Calu3 (cell line): ENCODE measurements around the gene ADGRA1. TPM values are rescaled to one million over a fixed set of nuclear protein-coding genes. Genes with fewer than 3 reads are reported as not detected.

Experiments used
- BruUV-seq: library from RNA; stranded (reverse); fragments of 400-500 nt; replicated peaks from 2 replicates; lab custom pipeline; 2021; lab: Mats Ljungman, UMichigan
- CTCF ChIA-PET: fragments of 300-600 bp; sonication (Branson Sonifier 250); formaldehyde crosslinking; loops from one replicate; lab custom pipeline; 2022; ENCODE audit warnings: antibody characterized with exemption; lab: Charles Lee
- DNase-seq: peaks from one replicate; pipeline ENCODE4 v3.0.0; 2022
- H3K27ac Mint-ChIP-seq: one replicate; pipeline ENCODE4 v1.8.0; 2022; ENCODE audit warnings: mixed read lengths; ENCODE audit not compliant: unreplicated experiment
- H3K27me3 Mint-ChIP-seq: one replicate; pipeline ENCODE4 v1.8.0; 2022; ENCODE audit warnings: mixed read lengths; ENCODE audit not compliant: unreplicated experiment
- H3K36me3 Mint-ChIP-seq: one replicate; pipeline ENCODE4 v1.8.0; 2022; ENCODE audit warnings: mild to moderate bottlenecking, moderate library complexity, mixed read lengths; ENCODE audit not compliant: insufficient read depth, unreplicated experiment
- H3K4me1 Mint-ChIP-seq: one replicate; pipeline ENCODE4 v1.8.0; 2022; ENCODE audit warnings: mild to moderate bottlenecking, low read depth, mixed read lengths; ENCODE audit not compliant: unreplicated experiment
- H3K4me3 Mint-ChIP-seq: one replicate; pipeline ENCODE4 v1.8.0; 2022; ENCODE audit warnings: mild to moderate bottlenecking, low read depth, moderate library complexity, mixed read lengths; ENCODE audit not compliant: unreplicated experiment
- H3K9me3 Mint-ChIP-seq: one replicate; pipeline ENCODE4 v1.8.0; 2022; ENCODE audit warnings: low read depth, mixed read lengths; ENCODE audit not compliant: unreplicated experiment
- intact Hi-C: fragments of 100-400 bp; cut with micrococcal nuclease; formaldehyde crosslinking; loops from one replicate; pipeline ENCODE4 v1.10.0; 2022; ENCODE audit not compliant: unreplicated experiment
- total RNA-seq: library from RNA; stranded (reverse); gene quantifications from 2 replicates; pipeline ENCODE4 v1.2.3, GENCODE V29; 2022
- TF ChIP-seq, protein P1 (sequence below): fragments of 200-600 bp; IDR thresholded peaks from one replicate; pipeline ENCODE4 v1.8.0; 2022; ENCODE audit warnings: antibody characterized with exemption; ENCODE audit not compliant: unreplicated experiment

Gene ADGRA1
- total RNA-seq, 1 experiment from 2014 or later: not detected

DNA sequence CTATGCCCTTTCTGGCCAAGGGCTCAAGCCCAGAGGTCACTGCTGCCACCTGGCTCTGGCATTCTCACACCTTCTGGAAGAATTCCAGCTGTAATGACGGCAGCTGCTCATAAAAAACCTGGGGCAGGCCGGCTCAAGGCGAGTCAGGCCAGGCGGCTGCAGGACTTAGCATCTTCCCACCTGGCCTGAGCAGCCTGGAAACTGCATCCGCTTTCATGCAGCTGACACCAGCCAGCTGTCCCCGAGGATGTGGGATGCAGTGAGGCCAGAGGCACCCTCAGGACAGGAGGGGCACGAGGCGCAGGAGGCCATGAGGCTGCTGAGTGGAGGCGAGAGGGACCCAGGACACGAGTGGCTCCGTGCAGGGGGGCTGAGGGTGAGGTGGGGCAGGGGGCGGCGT lies 47.5 kb upstream of the ADGRA1 start:
- Mint-ChIP-seq H3K27ac (no peak overlapping the region), H3K27me3 (peaks cover 57% of the 10 kb centered on the region), H3K36me3 (no peaks in the 10 kb centered on the region), H3K9me3 (no peaks in the 10 kb centered on the region), H3K4me1 (no peaks in the 10 kb centered on the region), H3K4me3 (no peak overlapping the region)
- DNase-seq: no peak
- intact Hi-C loops: no loop called here
- BruUV-seq: no TSS peak
- TF ChIP-seq, protein P1, sequence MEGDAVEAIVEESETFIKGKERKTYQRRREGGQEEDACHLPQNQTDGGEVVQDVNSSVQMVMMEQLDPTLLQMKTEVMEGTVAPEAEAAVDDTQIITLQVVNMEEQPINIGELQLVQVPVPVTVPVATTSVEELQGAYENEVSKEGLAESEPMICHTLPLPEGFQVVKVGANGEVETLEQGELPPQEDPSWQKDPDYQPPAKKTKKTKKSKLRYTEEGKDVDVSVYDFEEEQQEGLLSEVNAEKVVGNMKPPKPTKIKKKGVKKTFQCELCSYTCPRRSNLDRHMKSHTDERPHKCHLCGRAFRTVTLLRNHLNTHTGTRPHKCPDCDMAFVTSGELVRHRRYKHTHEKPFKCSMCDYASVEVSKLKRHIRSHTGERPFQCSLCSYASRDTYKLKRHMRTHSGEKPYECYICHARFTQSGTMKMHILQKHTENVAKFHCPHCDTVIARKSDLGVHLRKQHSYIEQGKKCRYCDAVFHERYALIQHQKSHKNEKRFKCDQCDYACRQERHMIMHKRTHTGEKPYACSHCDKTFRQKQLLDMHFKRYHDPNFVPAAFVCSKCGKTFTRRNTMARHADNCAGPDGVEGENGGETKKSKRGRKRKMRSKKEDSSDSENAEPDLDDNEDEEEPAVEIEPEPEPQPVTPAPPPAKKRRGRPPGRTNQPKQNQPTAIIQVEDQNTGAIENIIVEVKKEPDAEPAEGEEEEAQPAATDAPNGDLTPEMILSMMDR: no peak
- CTCF ChIA-PET: no interaction called here

DNA sequence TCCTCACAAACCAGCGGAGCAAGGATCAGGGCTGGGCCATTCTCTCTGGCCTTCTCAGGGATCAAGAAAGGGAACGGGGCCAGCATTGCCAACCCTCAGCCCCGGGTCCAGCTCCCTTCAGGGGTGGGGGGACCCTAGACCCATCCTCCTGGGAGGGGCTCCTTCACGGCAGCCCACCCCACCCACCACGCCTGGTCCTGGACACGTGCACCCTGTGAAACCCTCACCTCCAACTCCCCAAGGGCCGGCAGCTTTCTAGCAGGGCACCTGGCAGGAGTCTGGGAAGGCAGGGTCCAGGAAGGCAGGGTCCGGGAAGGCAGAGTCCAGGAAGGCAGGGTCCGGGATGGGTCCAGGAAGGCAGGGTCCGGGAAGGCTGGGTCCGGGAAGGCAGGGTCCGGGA lies 46.6 kb upstream of the ADGRA1 start:
- no peaks in the 10 kb centered on the region for H3K9me3 Mint-ChIP-seq
- H3K4me1 Mint-ChIP-seq: no peaks in the 10 kb centered on the region
- no peak overlapping the region for H3K4me3 Mint-ChIP-seq
- peaks cover 59% of the 10 kb centered on the region for H3K27me3 Mint-ChIP-seq
- no TSS peak for BruUV-seq
- CTCF ChIA-PET: interaction anchor here (0.5 kb wide), 1 partner anchor 45 kb away, joined by 5 read pairs; no protein-coding TSS in a partner anchor
- intact Hi-C loops: no loop called here
- DNase-seq: no peak
- H3K36me3 Mint-ChIP-seq: no peaks in the 10 kb centered on the region
- TF ChIP-seq, protein P1: no peak
- H3K27ac Mint-ChIP-seq: no peak overlapping the region

DNA sequence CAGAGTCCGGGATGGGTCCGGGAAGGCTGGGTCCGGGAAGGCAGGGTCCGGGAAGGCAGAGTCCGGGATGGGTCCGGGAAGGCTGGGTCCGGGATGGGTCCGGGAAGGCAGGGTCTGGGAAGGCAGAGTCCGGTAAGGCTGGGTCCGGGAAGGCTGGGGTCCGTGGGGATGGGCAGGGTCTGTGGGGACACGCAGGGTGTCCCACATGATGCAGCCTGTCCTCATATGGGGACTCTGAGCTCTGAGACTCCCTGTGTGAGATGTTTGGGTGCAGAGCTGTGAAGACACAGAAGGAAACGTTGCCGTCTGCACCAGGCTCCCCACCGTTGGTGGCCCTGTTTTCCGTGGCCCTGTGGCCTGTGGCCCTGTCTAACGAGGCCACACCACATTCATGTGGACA lies 45.7 kb upstream of the ADGRA1 start:
- DNase-seq: no peak
- CTCF ChIA-PET: no interaction called here
- H3K27ac Mint-ChIP-seq: no peak overlapping the region
- BruUV-seq: no TSS peak
- no peaks in the 10 kb centered on the region for H3K36me3 Mint-ChIP-seq
- peaks cover 64% of the 10 kb centered on the region for H3K27me3 Mint-ChIP-seq
- H3K9me3 Mint-ChIP-seq: no peaks in the 10 kb centered on the region
- no peaks in the 10 kb centered on the region for H3K4me1 Mint-ChIP-seq
- H3K4me3 Mint-ChIP-seq: no peak overlapping the region
- TF ChIP-seq, protein P1: no peak
- intact Hi-C loops: no loop called here

DNA sequence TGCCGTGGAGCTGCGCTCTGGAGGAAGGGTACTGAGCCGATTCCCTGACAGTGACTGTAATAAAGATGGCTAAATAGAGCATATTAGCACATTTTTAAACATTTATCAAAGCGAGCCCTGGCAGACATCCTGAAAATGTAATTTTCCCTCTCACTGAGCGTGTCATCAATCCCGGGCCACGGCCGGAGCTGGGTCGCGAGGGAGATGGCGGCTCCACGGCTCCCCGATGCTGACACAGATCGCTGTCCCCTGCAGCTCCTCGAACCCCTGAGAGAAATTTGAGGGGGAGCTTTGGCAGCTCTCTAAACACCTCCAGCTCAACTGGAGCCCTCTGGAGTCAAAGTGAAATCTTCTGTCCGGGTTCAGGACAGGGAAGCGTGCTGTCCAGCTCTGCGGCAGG lies 44.9 kb upstream of the ADGRA1 start:
- TF ChIP-seq, protein P1: no peak
- H3K36me3 Mint-ChIP-seq: no peaks in the 10 kb centered on the region
- no peaks in the 10 kb centered on the region for H3K4me1 Mint-ChIP-seq
- no peaks in the 10 kb centered on the region for H3K9me3 Mint-ChIP-seq
- no peak for DNase-seq
- BruUV-seq: no TSS peak
- no peak overlapping the region for H3K27ac Mint-ChIP-seq
- no peak overlapping the region for H3K4me3 Mint-ChIP-seq
- CTCF ChIA-PET: no interaction called here
- H3K27me3 Mint-ChIP-seq: peaks cover 60% of the 10 kb centered on the region
- intact Hi-C loops: no loop called here
